Upper lobe of left lung (tissue), 4 donors: ENCODE results near the gene QRFP.

ENCODE experiments used
- CTCF ChIP-seq, 6 experiments: fragments of 450-650 bp in 4 of 6; fragments of 200-600 bp in 2 of 6; sonication (generic) in 2 of 6; IDR thresholded peaks; one replicate each; pipeline ENCODE4 v1.5.1; 2016 to 2019; ENCODE audit warnings: antibody characterized with exemption in 6 of 6
- POLR2A ChIP-seq, 4 donors: fragments of 450-650 bp; IDR thresholded peaks; one replicate each; pipeline ENCODE4 v1.5.1; 2016 to 2017; ENCODE audit warnings: antibody characterized with exemption in 4 of 4, mild to moderate bottlenecking in 2 of 4

- TF ChIP-seq POLR2A (IDR thresholded peaks at IDR 0.05), result no peak
- TF ChIP-seq CTCF (IDR thresholded peaks at IDR 0.05), result no peak
Measured at GRCh38 chr9:130944510-130945058, 48.0 kb upstream of the QRFP start.
